Measurements from ENCODE around the gene GOLGA1. TPM values are rescaled to one million over a fixed set of nuclear protein-coding genes. Genes with fewer than 3 reads are reported as not detected.

GOLGA1 gene
- total and polyA plus RNA-seq, 10 of the 15 experiments (the other 5 are each of a cell fraction or from before 2014, with no cell fraction given), result 2.9 to 14.1 (median 8.1) TPM

- intact Hi-C loops (cut with micrococcal nuclease; ENCODE audit: unreplicated experiment) (no loop called here), in situ Hi-C loops (cut with MboI) (no loop called here)
- ChIA-PET SMC1A (ENCODE audit: uncharacterized antibody, unreplicated experiment) (interaction anchor here (0.6 kb wide), 1 partner anchor 1215 kb away, joined by 3 read pairs; no protein-coding TSS in a partner anchor), RAD21 (ENCODE audit: unreplicated experiment) (no interaction called here), CTCF (no interaction called here), POLR2A (no interaction called here)
- H4K20me1 ChIP-seq (ENCODE audit: control insufficient read depth, insufficient read depth), result no peaks in the 10 kb centered on the region
- no peaks in the 10 kb centered on the region for H3K27me3 ChIP-seq (replicated peaks in 1 of 2; ENCODE audit: control insufficient read depth in 2 of 2, insufficient read depth in 2 of 2, low read length in 1 of 2)
- H3K4me1 ChIP-seq (ENCODE audit: control insufficient read depth, insufficient read depth, low read length), result no peaks in the 10 kb centered on the region
- H3K36me3 ChIP-seq (ENCODE audit: control insufficient read depth in 2 of 2, insufficient read depth in 2 of 2, low read length in 1 of 2), result peaks cover 5 to 11% of the 10 kb centered on the region in 2 experiments; a peak in 3 of 4 replicates
- 97% methylated on average over 2 of the region's 2 CpGs for WGBS (ENCODE audit: insufficient coverage, insufficient replicate concordance, low lambda C conversion rate, missing lambda C conversion rate)
- H3K9ac ChIP-seq (ENCODE audit: control insufficient read depth, insufficient read depth, low read length), result no peak overlapping the region
- no peak overlapping the region for H3K4me2 ChIP-seq (ENCODE audit: control insufficient read depth, insufficient read depth)
- no peaks in the 10 kb centered on the region for H3K79me2 ChIP-seq (ENCODE audit: control insufficient read depth, insufficient read depth, low read length)
- no peak overlapping the region for H3K27ac ChIP-seq (ENCODE audit: control insufficient read depth, insufficient read depth)
- no TSS peak for BruUV-seq (replicated peaks)
- DNase-seq (ENCODE audit: low read depth, low spot score), result no peak
- ATAC-seq, result no peak
- no peaks in the 10 kb centered on the region for H3K9me3 ChIP-seq (replicated peaks; ENCODE audit: control insufficient read depth, insufficient read depth, low read length)
- H3K4me3 ChIP-seq, result no peak overlapping the region
- no peak for FAIRE-seq
- H2AFZ ChIP-seq (ENCODE audit: control insufficient read depth, low read depth, low read length), result no peak overlapping the region
- TF ChIP-seq ZNF687 (IDR thresholded peaks at IDR 0.05), result no peak
- no peak for TF ChIP-seq BCLAF1 (IDR thresholded peaks at IDR 0.05)
- no peak for TF ChIP-seq USF2 (IDR thresholded peaks at IDR 0.05; ENCODE audit: borderline replicate concordance, low read depth, low read length)
- TF ChIP-seq ZBTB4 (CRISPR knock-in tag; IDR thresholded peaks at IDR 0.05), result no peak
- no peak for TF ChIP-seq ZNF622 (IDR thresholded peaks at IDR 0.05)
- no peak for TF ChIP-seq ASH2L (IDR thresholded peaks at IDR 0.05; ENCODE audit: borderline replicate concordance, low read depth)
Measured at GRCh38 chr9:124913378-124913777, 27.5 kb downstream of the GOLGA1 start.
